Thyroid gland (tissue), 4 donors: ENCODE measurements around the gene RTP5.
A peak's percentile ranks its signal among the peaks of the same experiment; 100 is the strongest.

ENCODE experiments used
- POLR2A ChIP-seq, 2 donors: fragments of 450-650 bp; IDR thresholded peaks; one replicate each; pipeline ENCODE4 v1.6.1; 2017; ENCODE audit warnings: antibody characterized with exemption in 2 of 2, mild to moderate bottlenecking in 2 of 2, moderate library complexity in 1 of 2
- TF ChIP-seq, protein P1 (sequence below), 6 experiments: fragments of 200-600 bp in 3 of 6; fragments of 450-650 bp in 3 of 6; sonication (generic) in 3 of 6; IDR thresholded peaks; one replicate each; pipeline ENCODE4 v1.5.1; 2016 to 2019; ENCODE audit warnings: antibody characterized with exemption in 6 of 6, mild to moderate bottlenecking in 2 of 6, inconsistent platforms in 1 of 6, moderate library complexity in 1 of 6

DNA sequence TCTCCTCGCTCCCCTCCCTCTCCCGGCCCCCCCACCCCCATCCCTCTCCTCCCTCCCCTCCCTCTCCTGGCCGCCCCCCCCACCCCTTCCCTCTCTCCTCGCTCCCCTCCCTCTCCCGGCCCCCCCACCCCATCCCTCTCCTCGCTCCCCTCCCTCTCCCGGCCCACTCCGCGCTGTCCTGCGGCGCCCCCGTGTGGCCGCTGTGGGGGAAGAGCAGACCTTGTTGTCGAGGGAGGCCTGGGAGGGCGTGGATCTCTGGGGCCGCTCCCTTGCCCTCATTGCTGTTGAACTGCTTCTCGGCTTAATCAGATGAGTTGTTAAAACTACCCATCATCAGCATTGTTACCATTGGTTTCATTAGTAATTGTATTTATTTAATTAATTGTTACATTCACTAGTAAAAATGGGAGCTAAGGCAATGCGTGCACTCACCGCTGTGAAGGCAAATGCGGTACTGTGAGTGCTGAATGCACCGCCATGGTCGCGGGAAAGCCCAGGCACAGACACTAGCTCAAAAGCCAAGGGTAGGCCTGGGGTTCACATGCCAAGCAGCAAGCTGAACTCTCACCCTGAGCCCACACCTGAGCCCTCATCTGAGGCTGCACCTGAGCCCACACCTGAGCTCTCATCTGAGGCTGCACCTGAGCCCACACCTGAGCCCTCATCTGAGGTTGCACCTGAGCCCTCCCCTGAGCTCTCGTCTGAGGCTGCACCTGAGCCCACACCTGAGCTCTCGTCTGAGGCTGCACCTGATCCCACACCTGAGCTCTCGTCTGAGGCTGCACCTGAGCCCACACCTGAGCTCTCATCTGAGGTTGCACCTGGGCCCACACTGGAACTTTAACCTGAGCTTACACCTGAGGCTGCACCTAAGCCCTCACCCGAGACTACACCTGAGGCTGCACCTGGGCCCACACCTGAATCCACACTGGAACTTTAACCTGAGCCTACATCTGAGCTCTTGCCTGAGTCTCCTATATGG lies 8.8 kb downstream of the RTP5 start:
- TF ChIP-seq, protein P1, sequence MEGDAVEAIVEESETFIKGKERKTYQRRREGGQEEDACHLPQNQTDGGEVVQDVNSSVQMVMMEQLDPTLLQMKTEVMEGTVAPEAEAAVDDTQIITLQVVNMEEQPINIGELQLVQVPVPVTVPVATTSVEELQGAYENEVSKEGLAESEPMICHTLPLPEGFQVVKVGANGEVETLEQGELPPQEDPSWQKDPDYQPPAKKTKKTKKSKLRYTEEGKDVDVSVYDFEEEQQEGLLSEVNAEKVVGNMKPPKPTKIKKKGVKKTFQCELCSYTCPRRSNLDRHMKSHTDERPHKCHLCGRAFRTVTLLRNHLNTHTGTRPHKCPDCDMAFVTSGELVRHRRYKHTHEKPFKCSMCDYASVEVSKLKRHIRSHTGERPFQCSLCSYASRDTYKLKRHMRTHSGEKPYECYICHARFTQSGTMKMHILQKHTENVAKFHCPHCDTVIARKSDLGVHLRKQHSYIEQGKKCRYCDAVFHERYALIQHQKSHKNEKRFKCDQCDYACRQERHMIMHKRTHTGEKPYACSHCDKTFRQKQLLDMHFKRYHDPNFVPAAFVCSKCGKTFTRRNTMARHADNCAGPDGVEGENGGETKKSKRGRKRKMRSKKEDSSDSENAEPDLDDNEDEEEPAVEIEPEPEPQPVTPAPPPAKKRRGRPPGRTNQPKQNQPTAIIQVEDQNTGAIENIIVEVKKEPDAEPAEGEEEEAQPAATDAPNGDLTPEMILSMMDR (IDR thresholded peaks at IDR 0.05), result peak; percentile 25 to 72 (median 60)
- no peak for TF ChIP-seq POLR2A (IDR thresholded peaks at IDR 0.05)
